Glutamatergic neuron (in vitro differentiated cells): ENCODE measurements around the gene GLDC. TPM values are rescaled to one million over a fixed set of nuclear protein-coding genes. Genes with fewer than 3 reads are reported as not detected.

Experiments used
- DNase-seq: peaks from one replicate; pipeline ENCODE4 v3.0.0; 2022
- H3K27ac Mint-ChIP-seq: one replicate; pipeline ENCODE4 v1.8.0; 2020; ENCODE audit warnings: mild to moderate bottlenecking, mixed read lengths, inconsistent platforms; ENCODE audit not compliant: unreplicated experiment
- H3K27me3 Mint-ChIP-seq: one replicate; pipeline ENCODE4 v1.8.0; 2020; ENCODE audit warnings: mild to moderate bottlenecking, moderate library complexity, mixed read lengths, inconsistent platforms; ENCODE audit not compliant: unreplicated experiment
- H3K36me3 Mint-ChIP-seq: one replicate; pipeline ENCODE4 v1.8.0; 2020; ENCODE audit warnings: mild to moderate bottlenecking, mixed read lengths, inconsistent platforms; ENCODE audit not compliant: unreplicated experiment
- H3K4me1 Mint-ChIP-seq: one replicate; pipeline ENCODE4 v1.8.0; 2020; ENCODE audit warnings: mild to moderate bottlenecking, low read depth, mixed read lengths, inconsistent platforms; ENCODE audit not compliant: unreplicated experiment
- H3K4me3 Mint-ChIP-seq: one replicate; pipeline ENCODE4 v1.8.0; 2020; ENCODE audit warnings: mild to moderate bottlenecking, mixed read lengths, inconsistent platforms; ENCODE audit not compliant: unreplicated experiment
- H3K9me3 Mint-ChIP-seq: one replicate; pipeline ENCODE4 v1.8.0; 2020; ENCODE audit warnings: mild to moderate bottlenecking, moderate library complexity, mixed read lengths, inconsistent platforms; ENCODE audit not compliant: unreplicated experiment
- total RNA-seq: library from RNA; stranded (reverse); fragmentation: NEBNext Ultra II Directional; extraction: Animal tissue kit (Norgen Biotek cat#: 25700); gene quantifications from one replicate; pipeline ENCODE4 v1.2.1, GENCODE V29; 2021; ENCODE audit not compliant: unreplicated experiment
- TF ChIP-seq, protein P1 (sequence below): fragments of 200-600 bp; sonication (generic); IDR thresholded peaks from one replicate; pipeline ENCODE4 v1.5.0; 2021; ENCODE audit not compliant: partially characterized antibody, unreplicated experiment

The GLDC gene
- total RNA-seq, 1 donor from 2014 or later: 42.9 TPM

GRCh38 chr9:6664204-6664680 is 18.7 kb upstream of the GLDC start:
- Mint-ChIP-seq H3K4me3 (no peak overlapping the region), H3K27ac (no peak overlapping the region), H3K9me3 (no peaks in the 10 kb centered on the region), H3K27me3 (no peaks in the 10 kb centered on the region), H3K36me3 (no peaks in the 10 kb centered on the region), H3K4me1 (no peaks in the 10 kb centered on the region)
- DNase-seq: no peak
- TF ChIP-seq, protein P1, sequence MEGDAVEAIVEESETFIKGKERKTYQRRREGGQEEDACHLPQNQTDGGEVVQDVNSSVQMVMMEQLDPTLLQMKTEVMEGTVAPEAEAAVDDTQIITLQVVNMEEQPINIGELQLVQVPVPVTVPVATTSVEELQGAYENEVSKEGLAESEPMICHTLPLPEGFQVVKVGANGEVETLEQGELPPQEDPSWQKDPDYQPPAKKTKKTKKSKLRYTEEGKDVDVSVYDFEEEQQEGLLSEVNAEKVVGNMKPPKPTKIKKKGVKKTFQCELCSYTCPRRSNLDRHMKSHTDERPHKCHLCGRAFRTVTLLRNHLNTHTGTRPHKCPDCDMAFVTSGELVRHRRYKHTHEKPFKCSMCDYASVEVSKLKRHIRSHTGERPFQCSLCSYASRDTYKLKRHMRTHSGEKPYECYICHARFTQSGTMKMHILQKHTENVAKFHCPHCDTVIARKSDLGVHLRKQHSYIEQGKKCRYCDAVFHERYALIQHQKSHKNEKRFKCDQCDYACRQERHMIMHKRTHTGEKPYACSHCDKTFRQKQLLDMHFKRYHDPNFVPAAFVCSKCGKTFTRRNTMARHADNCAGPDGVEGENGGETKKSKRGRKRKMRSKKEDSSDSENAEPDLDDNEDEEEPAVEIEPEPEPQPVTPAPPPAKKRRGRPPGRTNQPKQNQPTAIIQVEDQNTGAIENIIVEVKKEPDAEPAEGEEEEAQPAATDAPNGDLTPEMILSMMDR: no peak

- TF ChIP-seq, protein P1: no peak
- H3K4me3 Mint-ChIP-seq: no peak overlapping the region
- no peak overlapping the region for H3K27ac Mint-ChIP-seq
- no peaks in the 10 kb centered on the region for H3K4me1 Mint-ChIP-seq
- no peaks in the 10 kb centered on the region for H3K36me3 Mint-ChIP-seq
- H3K9me3 Mint-ChIP-seq: no peaks in the 10 kb centered on the region
- DNase-seq: no peak
- no peaks in the 10 kb centered on the region for H3K27me3 Mint-ChIP-seq
Measured at GRCh38 chr9:6660512-6660911, 15.0 kb upstream of the GLDC start.

- Mint-ChIP-seq H3K4me1 (no peaks in the 10 kb centered on the region), H3K36me3 (no peaks in the 10 kb centered on the region), H3K4me3 (no peak overlapping the region), H3K27ac (peak overlapping the region; percentile 2), H3K27me3 (no peaks in the 10 kb centered on the region), H3K9me3 (no peaks in the 10 kb centered on the region)
- TF ChIP-seq, protein P1: no peak
- no peak for DNase-seq
Measured at GRCh38 chr9:6658628-6659353, 13.3 kb upstream of the GLDC start.

- Mint-ChIP-seq H3K9me3 (no peaks in the 10 kb centered on the region), H3K27me3 (peaks cover 2% of the 10 kb centered on the region), H3K4me3 (no peak overlapping the region), H3K4me1 (no peaks in the 10 kb centered on the region), H3K36me3 (no peaks in the 10 kb centered on the region), H3K27ac (no peak overlapping the region)
- DNase-seq: no peak
- TF ChIP-seq, protein P1: no peak
Measured at GRCh38 chr9:6656614-6657300, 11.2 kb upstream of the GLDC start.

DNA sequence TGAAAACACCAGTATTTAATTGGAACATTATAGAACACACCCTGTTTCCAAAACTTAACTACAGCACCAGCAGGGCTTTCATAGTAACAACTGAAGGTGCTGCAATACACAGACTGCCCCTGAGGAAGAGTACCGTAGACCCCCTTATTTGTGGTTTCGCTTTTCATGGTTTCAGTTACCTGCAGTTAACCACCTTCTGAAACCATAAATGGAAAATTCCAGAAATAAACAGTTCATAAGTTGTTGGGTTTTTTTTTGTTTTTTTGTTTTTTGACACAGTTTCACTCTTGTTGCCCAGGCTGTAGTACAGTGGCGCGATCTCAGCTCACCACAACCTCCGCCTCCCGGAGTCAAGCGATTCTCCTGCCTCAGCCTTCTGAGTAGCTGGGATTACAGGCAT is 9.5 kb upstream of the GLDC start:
- Mint-ChIP-seq H3K27ac (no peak overlapping the region), H3K4me1 (no peaks in the 10 kb centered on the region), H3K27me3 (peaks cover 2% of the 10 kb centered on the region), H3K9me3 (no peaks in the 10 kb centered on the region), H3K36me3 (no peaks in the 10 kb centered on the region), H3K4me3 (no peak overlapping the region)
- TF ChIP-seq, protein P1: no peak
- no peak for DNase-seq
